ENCODE data around the gene PCBP3.

Gene PCBP3

GRCh38 chr21:45769294-45769693 lies 125.8 kb downstream of the PCBP3 start:
- no peak overlapping the region for H3K4me3 ChIP-seq (ENCODE audit: low read length)
- no peak for DNase-seq (ENCODE audit: low read depth)
- no peak for TF ChIP-seq CTCF (conservative IDR thresholded peaks at IDR 0.05; ENCODE audit: low read depth, low read length)

DNA sequence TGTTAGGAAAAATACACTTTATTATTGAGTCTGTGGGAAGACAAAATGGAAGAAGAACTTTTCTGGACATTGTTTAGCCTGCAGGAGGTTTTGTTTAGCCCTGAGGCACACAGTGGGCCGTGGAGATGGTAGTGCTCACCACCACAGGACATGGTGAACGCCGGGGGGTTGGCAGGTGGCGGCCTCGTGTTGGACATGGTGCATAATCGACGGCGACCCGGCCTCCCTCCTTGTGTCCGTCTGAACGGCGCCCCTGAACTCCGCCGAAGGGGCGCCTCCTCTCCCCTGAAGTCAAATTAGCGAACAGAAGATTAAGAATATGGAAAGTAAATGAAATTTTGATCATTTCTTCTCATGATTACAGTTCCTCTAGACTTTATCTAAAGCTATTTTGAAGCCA lies 126.4 kb downstream of the PCBP3 start:
- H3K4me3 ChIP-seq (ENCODE audit: low read length): no peak overlapping the region
- DNase-seq (ENCODE audit: low read depth): no peak
- TF ChIP-seq CTCF (conservative IDR thresholded peaks at IDR 0.05; ENCODE audit: low read depth, low read length): no peak

GRCh38 chr21:45772180-45772579 lies 128.7 kb downstream of the PCBP3 start:
- TF ChIP-seq CTCF (conservative IDR thresholded peaks at IDR 0.05; ENCODE audit: low read depth, low read length): no peak
- DNase-seq (ENCODE audit: low read depth): no peak
- H3K4me3 ChIP-seq (ENCODE audit: low read length): no peak overlapping the region

DNA sequence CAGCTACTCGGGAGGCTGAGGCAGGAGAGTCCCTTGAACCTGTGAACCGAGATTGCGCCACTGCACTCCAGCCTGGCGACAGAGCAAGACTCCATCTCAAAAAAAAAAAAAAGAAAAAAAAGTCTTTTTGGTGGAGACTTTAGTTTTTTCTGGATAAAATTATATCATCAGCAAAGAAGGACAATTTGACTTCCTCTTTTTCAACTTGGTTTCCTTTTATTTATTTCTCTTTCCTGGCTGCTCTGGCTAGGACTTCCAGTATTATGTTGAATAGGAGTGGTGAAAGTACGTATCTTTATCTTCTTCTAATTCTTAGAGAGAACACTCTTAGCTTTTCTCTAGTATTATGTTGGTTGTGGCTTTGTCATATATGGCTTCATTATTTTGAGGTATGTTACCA lies 130.8 kb downstream of the PCBP3 start:
- TF ChIP-seq CTCF (conservative IDR thresholded peaks at IDR 0.05; ENCODE audit: low read depth, low read length): no peak
- DNase-seq (ENCODE audit: low read depth): no peak
- no peak overlapping the region for H3K4me3 ChIP-seq (ENCODE audit: low read length)

- no peak overlapping the region for H3K4me3 ChIP-seq (ENCODE audit: low read length)
- TF ChIP-seq CTCF (conservative IDR thresholded peaks at IDR 0.05; ENCODE audit: low read depth, low read length): no peak
- no peak for DNase-seq (ENCODE audit: low read depth)
Measured at GRCh38 chr21:45776971-45777370, 133.4 kb downstream of the PCBP3 start.

- H3K4me3 ChIP-seq (ENCODE audit: low read length): no peak overlapping the region
- TF ChIP-seq CTCF (conservative IDR thresholded peaks at IDR 0.05; ENCODE audit: low read depth, low read length): no peak
- no peak for DNase-seq (ENCODE audit: low read depth)
Measured at GRCh38 chr21:45778686-45779085, 135.2 kb downstream of the PCBP3 start.

GRCh38 chr21:45779226-45779625 lies 135.7 kb downstream of the PCBP3 start:
- TF ChIP-seq CTCF (conservative IDR thresholded peaks at IDR 0.05; ENCODE audit: low read depth, low read length): no peak
- no peak overlapping the region for H3K4me3 ChIP-seq (ENCODE audit: low read length)
- no peak for DNase-seq (ENCODE audit: low read depth)

Data from retinal pigment epithelial cell (primary cell).